Esophagus squamous epithelium (tissue), 5 donors: ENCODE data around the gene APOO. TPM values are rescaled to one million over a fixed set of nuclear protein-coding genes. Genes with fewer than 3 reads are reported as not detected.
A peak's percentile ranks its signal among the peaks of the same experiment; 100 is the strongest.

Experiments
- DNase-seq: peaks from one replicate; lab custom pipeline; 2025; lab: John Stamatoyannopoulos, UW
- H3K27ac ChIP-seq, 4 donors: fragments of 200-600 bp; sonication (generic); one replicate each; pipeline ENCODE4 v1.5.1; 2016 to 2019; ENCODE audit warnings: mild to moderate bottlenecking in 1 of 4
- H3K27me3 ChIP-seq, 4 donors: fragments of 200-600 bp; sonication (generic); 1 replicate in 3 of 4; 2 replicates in 1 of 4; pipeline versions ENCODE4 v1.5.1 to v1.6.0; 2017 to 2021; ENCODE audit warnings: antibody characterized with exemption in 1 of 4
- H3K36me3 ChIP-seq, 3 donors: fragments of 200-600 bp; sonication (generic); one replicate each; pipeline ENCODE4 v1.5.1; 2016 to 2019
- H3K4me1 ChIP-seq, 3 donors: fragments of 200-600 bp; sonication (generic); one replicate each; pipeline ENCODE4 v1.5.1; 2017 to 2019
- H3K4me3 ChIP-seq, 4 donors: fragments of 200-600 bp; sonication (generic); 1 replicate in 3 of 4; 2 replicates in 1 of 4; pipeline ENCODE4 v1.5.1; 2016 to 2019; ENCODE audit warnings: mild to moderate bottlenecking in 2 of 4, moderate library complexity in 1 of 4
- H3K9me3 ChIP-seq, 3 donors: fragments of 200-600 bp; sonication (generic); one replicate each; pipeline ENCODE4 v1.5.1; 2016 to 2019
- POLR2A ChIP-seq, 4 donors: fragments of 450-650 bp; IDR thresholded peaks; one replicate each; pipeline ENCODE4 v1.6.1; 2017; ENCODE audit warnings: antibody characterized with exemption in 4 of 4, mild to moderate bottlenecking in 4 of 4, moderate library complexity in 3 of 4
- WGBS, 2 donors: methylation state at CpG; one replicate each; pipeline ENCODE4 v1.1.5; 2018; 5-methylcytosine and 5-hydroxymethylcytosine counted together
- intact Hi-C: fragments of 100-400 bp; cut with DNase I; formaldehyde crosslinking; loops from one replicate; pipeline ENCODE4 v1.15.0; 2022
- total RNA-seq, 4 donors: library from RNA; depleted of rRNA; stranded (reverse); fragments of >200 nt; gene quantifications; one replicate each; pipeline ENCODE4 v1.1.0, GENCODE V29; 2016
- TF ChIP-seq, protein P1 (sequence below), 6 experiments: fragments of 450-650 bp in 4 of 6; fragments of 200-600 bp in 2 of 6; sonication (generic) in 2 of 6; IDR thresholded peaks; one replicate each; pipeline ENCODE4 v1.5.1; 2016 to 2019; ENCODE audit warnings: antibody characterized with exemption in 6 of 6, mild to moderate bottlenecking in 4 of 6, moderate library complexity in 4 of 6
- donor health status: DM: yes; HTN: yes; CAD: no.

APOO gene
- total RNA-seq, 4 donors from 2014 or later = 10.5 to 25.1 (median 13.7) TPM

DNA sequence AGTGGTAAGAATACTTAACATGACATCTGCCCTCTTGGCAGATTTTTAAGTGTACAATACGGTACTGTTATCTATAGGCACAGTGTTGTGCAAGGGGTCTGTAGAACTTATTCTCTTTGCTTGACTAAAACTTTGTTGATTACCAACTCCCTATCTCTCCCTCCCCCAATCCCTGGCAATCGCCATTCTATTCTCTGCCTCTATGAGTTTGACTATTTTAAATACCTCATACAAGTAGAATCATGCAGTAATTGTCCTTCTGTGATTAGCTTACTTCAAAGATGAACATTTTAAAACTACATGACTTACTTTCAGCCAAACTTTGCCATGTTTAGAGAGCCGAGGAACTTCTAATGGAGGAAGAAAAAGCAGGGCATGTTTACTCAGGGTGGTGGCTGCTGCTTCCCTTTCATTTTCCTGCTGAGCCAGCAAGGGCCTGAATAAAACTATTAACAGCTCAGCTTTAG is 62.4 kb downstream of the APOO start:
- WGBS, 2 donors = 31 to 43% methylated on average over 3 of the region's 3 CpGs
- no peaks in the 10 kb centered on the region for H3K27me3 ChIP-seq
- no peak overlapping the region for H3K4me3 ChIP-seq
- no peaks in the 10 kb centered on the region for H3K9me3 ChIP-seq
- H3K4me1 ChIP-seq = peaks cover 0 to 21% (median 4%) of the 10 kb centered on the region in 3 donors
- no peaks in the 10 kb centered on the region for H3K36me3 ChIP-seq
- intact Hi-C loops = no loop called here
- TF ChIP-seq, protein P1, sequence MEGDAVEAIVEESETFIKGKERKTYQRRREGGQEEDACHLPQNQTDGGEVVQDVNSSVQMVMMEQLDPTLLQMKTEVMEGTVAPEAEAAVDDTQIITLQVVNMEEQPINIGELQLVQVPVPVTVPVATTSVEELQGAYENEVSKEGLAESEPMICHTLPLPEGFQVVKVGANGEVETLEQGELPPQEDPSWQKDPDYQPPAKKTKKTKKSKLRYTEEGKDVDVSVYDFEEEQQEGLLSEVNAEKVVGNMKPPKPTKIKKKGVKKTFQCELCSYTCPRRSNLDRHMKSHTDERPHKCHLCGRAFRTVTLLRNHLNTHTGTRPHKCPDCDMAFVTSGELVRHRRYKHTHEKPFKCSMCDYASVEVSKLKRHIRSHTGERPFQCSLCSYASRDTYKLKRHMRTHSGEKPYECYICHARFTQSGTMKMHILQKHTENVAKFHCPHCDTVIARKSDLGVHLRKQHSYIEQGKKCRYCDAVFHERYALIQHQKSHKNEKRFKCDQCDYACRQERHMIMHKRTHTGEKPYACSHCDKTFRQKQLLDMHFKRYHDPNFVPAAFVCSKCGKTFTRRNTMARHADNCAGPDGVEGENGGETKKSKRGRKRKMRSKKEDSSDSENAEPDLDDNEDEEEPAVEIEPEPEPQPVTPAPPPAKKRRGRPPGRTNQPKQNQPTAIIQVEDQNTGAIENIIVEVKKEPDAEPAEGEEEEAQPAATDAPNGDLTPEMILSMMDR (IDR thresholded peaks at IDR 0.05) = no peak
- TF ChIP-seq POLR2A (IDR thresholded peaks at IDR 0.05) = no peak
- H3K27ac ChIP-seq = peak overlapping the region; percentile 61 to 79 (median 72)
- DNase-seq = no peak

DNA sequence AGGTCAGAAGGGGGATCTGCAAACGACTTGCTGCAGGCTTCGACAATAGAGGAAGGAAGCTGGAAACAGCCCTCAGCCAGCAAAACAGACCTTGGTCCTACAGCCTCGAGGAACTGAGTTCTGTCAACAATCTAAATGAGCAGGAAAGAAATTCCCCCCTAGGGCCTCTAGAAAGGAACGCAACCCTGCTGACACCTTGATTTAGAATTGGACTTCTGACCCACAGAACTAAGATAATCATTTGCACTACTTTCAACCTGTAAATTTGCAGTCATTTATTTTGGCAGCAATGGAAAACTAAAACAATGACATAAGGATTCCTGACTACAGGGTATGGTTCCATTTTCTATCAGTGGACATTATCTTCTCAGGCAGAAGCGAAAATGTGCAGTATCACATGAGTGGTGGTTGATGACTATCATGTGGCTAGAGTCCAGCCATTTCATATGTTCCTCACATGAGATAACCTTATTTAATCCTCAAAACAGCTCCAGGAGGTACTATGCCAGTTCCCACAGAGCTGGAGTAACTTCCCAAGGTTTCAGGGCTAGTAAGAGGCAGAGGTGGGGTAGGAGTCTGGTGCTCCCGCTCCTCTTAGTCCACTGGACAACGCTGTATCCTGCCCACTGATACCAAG is 63.1 kb downstream of the APOO start:
- H3K27ac ChIP-seq = peak overlapping the region; percentile 61 to 75 (median 66)
- TF ChIP-seq POLR2A (IDR thresholded peaks at IDR 0.05) = no peak
- TF ChIP-seq, protein P1 (IDR thresholded peaks at IDR 0.05) = no peak
- WGBS, 2 donors = 33% methylated on average over 5 to 7 of the region's 7 CpGs
- no peaks in the 10 kb centered on the region for H3K9me3 ChIP-seq
- H3K27me3 ChIP-seq = no peaks in the 10 kb centered on the region
- H3K4me1 ChIP-seq = peaks cover 0 to 21% (median 4%) of the 10 kb centered on the region in 3 donors
- H3K36me3 ChIP-seq = no peaks in the 10 kb centered on the region
- intact Hi-C loops = no loop called here
- DNase-seq = no peak
- no peak overlapping the region for H3K4me3 ChIP-seq

DNA sequence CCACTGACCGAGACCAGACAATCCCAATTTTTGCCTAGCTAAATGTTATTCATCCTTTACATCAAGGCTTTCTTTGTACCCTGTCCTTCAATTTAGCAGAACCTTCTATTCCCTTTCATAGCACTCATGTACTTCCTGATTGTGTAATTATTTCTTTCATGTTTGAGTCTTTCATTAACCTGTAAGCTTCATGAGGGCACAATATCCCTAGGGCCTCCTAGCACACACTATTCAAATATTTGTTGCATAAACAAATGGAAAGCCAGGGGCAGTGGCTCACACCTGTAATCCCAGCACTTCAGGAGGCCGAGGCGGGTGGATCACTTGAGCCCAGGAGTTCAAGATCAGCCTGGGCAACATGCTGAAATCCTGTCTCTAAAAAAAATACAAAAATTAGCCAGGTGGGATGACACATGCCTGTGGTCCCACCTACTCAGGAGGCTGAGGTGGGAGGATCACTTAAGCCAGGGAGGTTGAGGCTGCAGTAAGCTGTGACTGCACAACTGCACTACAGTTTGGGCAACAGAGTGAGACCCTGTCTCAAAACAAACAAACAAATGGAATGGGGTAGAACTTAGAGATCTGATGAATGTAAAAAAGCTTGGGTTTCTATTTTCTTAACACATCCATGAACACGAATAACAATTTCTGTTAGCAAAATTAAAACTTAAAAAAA is 65.8 kb downstream of the APOO start:
- DNase-seq = no peak
- WGBS, 2 donors = 79 to 91% methylated on average over 2 of the region's 4 CpGs

DNA sequence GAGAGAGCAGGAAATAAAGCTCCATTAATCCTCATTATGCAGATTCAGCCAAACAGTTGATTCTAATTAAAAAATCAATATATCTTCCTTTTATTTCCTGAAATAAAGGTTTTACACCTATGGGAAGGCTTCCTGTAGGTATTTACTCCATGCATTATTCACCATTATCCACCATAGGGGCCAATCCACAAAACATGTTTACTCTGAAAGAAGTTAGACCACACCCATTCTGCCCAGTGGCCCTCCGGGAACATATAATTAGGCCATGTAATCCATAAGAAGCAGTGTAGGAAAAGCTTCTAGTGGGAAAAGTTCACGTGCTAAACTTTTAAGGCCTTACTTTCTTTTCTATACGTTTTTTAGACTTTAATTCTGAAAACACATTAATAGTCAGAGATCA is 67.1 kb downstream of the APOO start:
- no peak for TF ChIP-seq POLR2A (IDR thresholded peaks at IDR 0.05)
- TF ChIP-seq, protein P1 (IDR thresholded peaks at IDR 0.05) = no peak
- no peaks in the 10 kb centered on the region for H3K9me3 ChIP-seq
- H3K4me3 ChIP-seq = no peak overlapping the region
- H3K36me3 ChIP-seq = no peaks in the 10 kb centered on the region
- WGBS, 2 donors = 48 to 68% methylated on average over 3 of the region's 3 CpGs
- no peaks in the 10 kb centered on the region for H3K27me3 ChIP-seq
- H3K27ac ChIP-seq = no peak overlapping the region
- intact Hi-C loops = no loop called here
- H3K4me1 ChIP-seq = peaks cover 0 to 16% (median 3%) of the 10 kb centered on the region in 3 donors
- DNase-seq = no peak

More for the DNA sequence above, 65.8 kb downstream of the APOO start:
- H3K9me3 ChIP-seq = no peaks in the 10 kb centered on the region
- no peak overlapping the region for H3K27ac ChIP-seq
- peaks cover 0 to 21% (median 4%) of the 10 kb centered on the region in 3 donors for H3K4me1 ChIP-seq
- no peak overlapping the region for H3K4me3 ChIP-seq
- no peaks in the 10 kb centered on the region for H3K27me3 ChIP-seq
- intact Hi-C loops = no loop called here
- TF ChIP-seq, protein P1 (IDR thresholded peaks at IDR 0.05) = no peak
- TF ChIP-seq POLR2A (IDR thresholded peaks at IDR 0.05) = no peak
- H3K36me3 ChIP-seq = no peaks in the 10 kb centered on the region

DNA sequence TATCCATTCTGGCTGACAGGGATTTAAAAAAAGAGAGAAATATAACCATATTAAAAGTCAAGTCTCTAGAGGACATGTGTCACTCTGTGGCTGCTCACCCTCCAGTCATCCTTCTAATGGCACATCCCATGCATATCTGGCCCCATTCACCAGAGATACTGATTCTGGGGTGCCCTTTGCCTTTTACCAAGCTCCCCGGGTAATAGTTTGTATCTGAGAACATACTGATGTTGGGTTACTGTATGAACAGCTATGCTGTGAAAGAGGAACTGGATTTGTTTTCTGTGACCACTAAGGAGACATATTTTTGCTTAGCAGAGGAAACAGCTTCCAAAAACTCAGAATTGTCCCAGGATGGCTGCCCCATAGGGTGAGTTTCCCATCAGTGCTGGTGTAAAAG is 68.8 kb downstream of the APOO start:
- DNase-seq = no peak
- 50% methylated on average over 1 of the region's 1 CpG; no CpG with 5 or more reads in 1 of the 2 donors for WGBS, 2 donors
- no peaks in the 10 kb centered on the region for H3K27me3 ChIP-seq
- TF ChIP-seq POLR2A (IDR thresholded peaks at IDR 0.05) = no peak
- TF ChIP-seq, protein P1 (IDR thresholded peaks at IDR 0.05) = no peak
- H3K9me3 ChIP-seq = no peaks in the 10 kb centered on the region
- no peak overlapping the region for H3K4me3 ChIP-seq
- intact Hi-C loops = no loop called here
- H3K36me3 ChIP-seq = no peaks in the 10 kb centered on the region
- H3K27ac ChIP-seq = peak overlapping the region in 1 of 4 donors; percentile 34
- peaks cover 0 to 3% (median 0%) of the 10 kb centered on the region in 3 donors for H3K4me1 ChIP-seq
